Endothelial cell of umbilical vein (primary cell): Measurements from ENCODE around the gene TUBB3. TPM values are rescaled to one million over a fixed set of nuclear protein-coding genes. Genes with fewer than 3 reads are reported as not detected.

Experiments
- BruUV-seq: library from RNA; stranded (reverse); fragments of 400-500 nt; replicated peaks from 2 replicates; lab custom pipeline; 2021; lab: Mats Ljungman, UMichigan
- CTCF ChIA-PET: fragments of 300-600, 350-600 bp; sonication (Branson Sonifier 250); formaldehyde crosslinking; loops from one replicate; lab custom pipeline; 2021; ENCODE audit warnings: antibody characterized with exemption, inconsistent platforms; lab: Charles Lee
- POLR2A ChIA-PET: fragments of 300-600, 350-600 bp; sonication (Branson Sonifier 250); formaldehyde crosslinking; loops from one replicate; lab custom pipeline; 2021; ENCODE audit warnings: antibody characterized with exemption, inconsistent platforms; lab: Charles Lee
- DNase-seq: peaks from one replicate; pipeline ENCODE4 v3.0.0-alpha.2; 2011; ENCODE audit warnings: low read depth, low spot score
- FAIRE-seq: peaks from 2 replicates; lab custom pipeline; 2011; peaks lifted over from hg19 to GRCh38; lab: Jason Lieb, UNC
- H2AFZ ChIP-seq: 2 replicates; pipeline ENCODE4 v1.6.0; 2012; ENCODE audit warnings: low read depth, low read length, control low read depth, inconsistent platforms
- H3K27ac ChIP-seq: 2 replicates; pipeline ENCODE4 v1.5.1; 2011; ENCODE audit warnings: low read depth, mild to moderate bottlenecking, control low read depth, low read length, moderate library complexity; ENCODE audit not compliant: insufficient read depth
- H3K27me3 ChIP-seq, 2 experiments: 2 replicates each; pipeline versions ENCODE4 v1.6.0 to v1.6.1; 2011; ENCODE audit warnings: low read length in 2 of 2, mixed read lengths in 1 of 2; ENCODE audit not compliant: control insufficient read depth in 2 of 2, insufficient read depth in 2 of 2
- H3K36me3 ChIP-seq, 2 experiments: 2 replicates in 1 of 2; 3 replicates in 1 of 2; pipeline ENCODE4 v1.5.1; 2011; ENCODE audit warnings: low read length in 2 of 2, mild to moderate bottlenecking in 1 of 2, moderate library complexity in 1 of 2; ENCODE audit not compliant: control insufficient read depth in 2 of 2, insufficient read depth in 2 of 2; ENCODE audit errors: extremely low read depth in 1 of 2
- H3K4me1 ChIP-seq: 3 replicates; pipeline ENCODE4 v1.5.1; 2011; ENCODE audit warnings: mild to moderate bottlenecking, low read length; ENCODE audit not compliant: control insufficient read depth, insufficient read depth; ENCODE audit errors: extremely low read depth
- H3K4me2 ChIP-seq: 2 replicates; pipeline ENCODE4 v1.6.1; 2011; ENCODE audit warnings: low read length, control low read depth, mixed read lengths; ENCODE audit not compliant: insufficient read depth
- H3K4me3 ChIP-seq, 3 experiments: fragments of 200-600 bp in 1 of 3; sonication (generic), shearing (Covaris generic) in 1 of 3; replicated peaks in 1 of 3; 2 replicates each; pipeline ENCODE4 v1.5.1; 2011 to 2016; ENCODE audit warnings: control low read depth in 3 of 3, low read length in 3 of 3, mild to moderate bottlenecking in 2 of 3, inconsistent platforms in 1 of 3, low read depth in 1 of 3, moderate library complexity in 1 of 3; ENCODE audit not compliant: insufficient read depth in 1 of 3
- H3K79me2 ChIP-seq: 2 replicates; pipeline ENCODE4 v1.6.0; 2012; ENCODE audit warnings: low read length, inconsistent platforms; ENCODE audit not compliant: control insufficient read depth, insufficient read depth
- H3K9ac ChIP-seq: replicated peaks from 2 replicates; pipeline ENCODE3; 2011; ENCODE audit warnings: low read length, control low read depth; ENCODE audit not compliant: insufficient read depth; ENCODE audit errors: extremely low read depth
- H3K9me1 ChIP-seq: replicated peaks from 3 replicates; pipeline ENCODE4 v1.6.0; 2011; ENCODE audit warnings: mild to moderate bottlenecking, low read length; ENCODE audit not compliant: control insufficient read depth, insufficient read depth; ENCODE audit errors: extremely low read depth
- H3K9me3 ChIP-seq: replicated peaks from 2 replicates; pipeline ENCODE4 v1.5.1; 2012; ENCODE audit warnings: low read length, inconsistent platforms; ENCODE audit not compliant: control insufficient read depth, insufficient read depth
- H4K20me1 ChIP-seq: replicated peaks from 2 replicates; pipeline ENCODE3; 2011; ENCODE audit warnings: mild to moderate bottlenecking, low read length; ENCODE audit not compliant: control insufficient read depth, insufficient read depth; ENCODE audit errors: extremely low read depth
- CTCF ChIP-seq, 2 donors: IDR thresholded peaks; 1 replicate in 1 of 2; 2 replicates in 1 of 2; pipeline ENCODE4 v1.5.1; 2011; ENCODE audit warnings: low read length in 2 of 2, mild to moderate bottlenecking in 2 of 2, moderate library complexity in 2 of 2, control low read depth in 1 of 2, inconsistent platforms in 1 of 2, low read depth in 1 of 2; ENCODE audit not compliant: insufficient read depth in 1 of 2; ENCODE audit errors: extremely low read depth in 1 of 2
- EZH2 ChIP-seq: IDR thresholded peaks from 2 replicates; pipeline ENCODE4 v1.6.1; 2012; ENCODE audit warnings: borderline replicate concordance, low read depth, mild to moderate bottlenecking, moderate library complexity, low read length, inconsistent platforms; ENCODE audit not compliant: severe bottlenecking
- FOS ChIP-seq: IDR thresholded peaks from 2 replicates; pipeline ENCODE4 v1.6.1; 2011; ENCODE audit warnings: mild to moderate bottlenecking, low read length, moderate library complexity, borderline replicate concordance; ENCODE audit not compliant: insufficient read depth
- GATA2 ChIP-seq: IDR thresholded peaks from 2 replicates; pipeline ENCODE4 v1.7.0; 2011; ENCODE audit warnings: low read depth, mild to moderate bottlenecking, moderate library complexity, mixed read lengths, low read length; ENCODE audit not compliant: insufficient read length, insufficient read depth
- JUN ChIP-seq: IDR thresholded peaks from 2 replicates; pipeline ENCODE4 v1.6.1; 2011; ENCODE audit warnings: borderline replicate concordance, low read depth; ENCODE audit not compliant: insufficient read length, insufficient read depth
- MAX ChIP-seq: IDR thresholded peaks from 2 replicates; pipeline ENCODE4 v1.6.1; 2011; ENCODE audit not compliant: insufficient read depth, insufficient read length
- MYC ChIP-seq: IDR thresholded peaks from one replicate; pipeline ENCODE4 v1.6.1; 2011; ENCODE audit warnings: mild to moderate bottlenecking, low read depth, low read length
- POLR2A ChIP-seq: IDR thresholded peaks from 2 replicates; pipeline ENCODE4 v1.6.1; 2012; ENCODE audit warnings: low read depth, mild to moderate bottlenecking, control low read depth, low read length
- POLR2AphosphoS5 ChIP-seq: IDR thresholded peaks from 2 replicates; pipeline ENCODE4 v1.6.1; 2012; ENCODE audit warnings: low read depth, mild to moderate bottlenecking, control low read depth, low read length, moderate library complexity; ENCODE audit not compliant: insufficient read depth
- dilution Hi-C: fragments of 300-500 bp; cut with MboI; formaldehyde crosslinking; loops from one replicate; pipeline ENCODE4 v1.15.0; 2019; ENCODE audit warnings: low sequenced_read_pairs; ENCODE audit not compliant: extremely low pct_ligation_motif_present
- intact Hi-C: fragments of 100-400 bp; cut with micrococcal nuclease; formaldehyde crosslinking; loops from one replicate; pipeline ENCODE4 v1.10.0; 2022
- polyA plus RNA-seq, 4 experiments: library from polyadenylated mRNA; depleted of rRNA in 3 of 4; stranded (reverse) in 3 of 4; unstranded in 1 of 4; fragments of >200 nt; gene quantifications; 2 replicates each; pipeline versions ENCODE4 v1.2.1 to v1.2.3, GENCODE V29; 2011 to 2012; ENCODE audit warnings: missing spikeins in 1 of 4
- total RNA-seq: library from RNA; stranded (reverse); gene quantifications from 2 replicates; pipeline ENCODE4 v1.2.3, GENCODE V29; 2021

Gene TUBB3
- total and polyA plus RNA-seq, 2 donors (not counting 3 experiments of a cell fraction or from before 2014, with no cell fraction given), result 170 to 215 TPM

GRCh38 chr16:89956505-89957215, 33.5 kb downstream of the TUBB3 start:
- H3K79me2 ChIP-seq, result peaks cover 6% of the 10 kb centered on the region
- H3K4me1 ChIP-seq, result no peaks in the 10 kb centered on the region
- TF ChIP-seq EZH2, result no peak
- no peak for TF ChIP-seq MAX
- no peak for TF ChIP-seq POLR2A
- TF ChIP-seq MYC, result no peak
- no peak for TF ChIP-seq FOS
- TF ChIP-seq JUN, result no peak
- no peak for TF ChIP-seq POLR2AphosphoS5
- no peak for TF ChIP-seq CTCF (IDR thresholded peaks at IDR 0.05; ENCODE audit: extremely low read depth in 1 of 2, insufficient read depth in 1 of 2, low read depth in 1 of 2, low read length in 2 of 2)
- TF ChIP-seq GATA2, result no peak
- FAIRE-seq (no peak), DNase-seq (no peak)
- no peak overlapping the region for H3K4me3 ChIP-seq
- BruUV-seq, result no TSS peak
- dilution Hi-C loops (no loop called here), intact Hi-C loops (no loop called here)
- no peak overlapping the region for H3K27ac ChIP-seq
- H3K9me1 ChIP-seq, result no peaks in the 10 kb centered on the region
- H3K36me3 ChIP-seq, result peaks cover 0 to 28% of the 10 kb centered on the region in 2 experiments
- H2AFZ ChIP-seq, result no peak overlapping the region
- CTCF ChIA-PET, result no interaction called here
- POLR2A ChIA-PET, result no interaction called here
- no peaks in the 10 kb centered on the region for H4K20me1 ChIP-seq
- no peaks in the 10 kb centered on the region for H3K27me3 ChIP-seq
- H3K4me2 ChIP-seq, result no peak overlapping the region
- H3K9me3 ChIP-seq, result no peaks in the 10 kb centered on the region
- no peak overlapping the region for H3K9ac ChIP-seq
